ENCODE results near the gene TMEM182.

The TMEM182 gene

GRCh38 chr2:102755284-102755683 is 6.5 kb upstream of the TMEM182 start:
- no peak for TF ChIP-seq ZNF132 (tag by site-specific recombination; IDR thresholded peaks at IDR 0.05; ENCODE audit: borderline replicate concordance)
- TF ChIP-seq ELK4 (IDR thresholded peaks at IDR 0.05; ENCODE audit: borderline replicate concordance, low read depth, low read length) = no peak
- TF ChIP-seq YY2 (tag by site-specific recombination; IDR thresholded peaks at IDR 0.05) = no peak
- no peak for TF ChIP-seq KLF9 (tag by site-specific recombination; IDR thresholded peaks at IDR 0.05; ENCODE audit: low read depth)
- TF ChIP-seq ZSCAN5A (tag by site-specific recombination; IDR thresholded peaks at IDR 0.05) = no peak
- no peak for TF ChIP-seq ZNF510 (tag by site-specific recombination; IDR thresholded peaks at IDR 0.05; ENCODE audit: insufficient replicate concordance)
- TF ChIP-seq ZNF24 (tag by site-specific recombination; IDR thresholded peaks at IDR 0.05) = no peak
- no peak for TF ChIP-seq IKZF3 (tag by site-specific recombination; IDR thresholded peaks at IDR 0.05)
- TF ChIP-seq, protein P1, sequence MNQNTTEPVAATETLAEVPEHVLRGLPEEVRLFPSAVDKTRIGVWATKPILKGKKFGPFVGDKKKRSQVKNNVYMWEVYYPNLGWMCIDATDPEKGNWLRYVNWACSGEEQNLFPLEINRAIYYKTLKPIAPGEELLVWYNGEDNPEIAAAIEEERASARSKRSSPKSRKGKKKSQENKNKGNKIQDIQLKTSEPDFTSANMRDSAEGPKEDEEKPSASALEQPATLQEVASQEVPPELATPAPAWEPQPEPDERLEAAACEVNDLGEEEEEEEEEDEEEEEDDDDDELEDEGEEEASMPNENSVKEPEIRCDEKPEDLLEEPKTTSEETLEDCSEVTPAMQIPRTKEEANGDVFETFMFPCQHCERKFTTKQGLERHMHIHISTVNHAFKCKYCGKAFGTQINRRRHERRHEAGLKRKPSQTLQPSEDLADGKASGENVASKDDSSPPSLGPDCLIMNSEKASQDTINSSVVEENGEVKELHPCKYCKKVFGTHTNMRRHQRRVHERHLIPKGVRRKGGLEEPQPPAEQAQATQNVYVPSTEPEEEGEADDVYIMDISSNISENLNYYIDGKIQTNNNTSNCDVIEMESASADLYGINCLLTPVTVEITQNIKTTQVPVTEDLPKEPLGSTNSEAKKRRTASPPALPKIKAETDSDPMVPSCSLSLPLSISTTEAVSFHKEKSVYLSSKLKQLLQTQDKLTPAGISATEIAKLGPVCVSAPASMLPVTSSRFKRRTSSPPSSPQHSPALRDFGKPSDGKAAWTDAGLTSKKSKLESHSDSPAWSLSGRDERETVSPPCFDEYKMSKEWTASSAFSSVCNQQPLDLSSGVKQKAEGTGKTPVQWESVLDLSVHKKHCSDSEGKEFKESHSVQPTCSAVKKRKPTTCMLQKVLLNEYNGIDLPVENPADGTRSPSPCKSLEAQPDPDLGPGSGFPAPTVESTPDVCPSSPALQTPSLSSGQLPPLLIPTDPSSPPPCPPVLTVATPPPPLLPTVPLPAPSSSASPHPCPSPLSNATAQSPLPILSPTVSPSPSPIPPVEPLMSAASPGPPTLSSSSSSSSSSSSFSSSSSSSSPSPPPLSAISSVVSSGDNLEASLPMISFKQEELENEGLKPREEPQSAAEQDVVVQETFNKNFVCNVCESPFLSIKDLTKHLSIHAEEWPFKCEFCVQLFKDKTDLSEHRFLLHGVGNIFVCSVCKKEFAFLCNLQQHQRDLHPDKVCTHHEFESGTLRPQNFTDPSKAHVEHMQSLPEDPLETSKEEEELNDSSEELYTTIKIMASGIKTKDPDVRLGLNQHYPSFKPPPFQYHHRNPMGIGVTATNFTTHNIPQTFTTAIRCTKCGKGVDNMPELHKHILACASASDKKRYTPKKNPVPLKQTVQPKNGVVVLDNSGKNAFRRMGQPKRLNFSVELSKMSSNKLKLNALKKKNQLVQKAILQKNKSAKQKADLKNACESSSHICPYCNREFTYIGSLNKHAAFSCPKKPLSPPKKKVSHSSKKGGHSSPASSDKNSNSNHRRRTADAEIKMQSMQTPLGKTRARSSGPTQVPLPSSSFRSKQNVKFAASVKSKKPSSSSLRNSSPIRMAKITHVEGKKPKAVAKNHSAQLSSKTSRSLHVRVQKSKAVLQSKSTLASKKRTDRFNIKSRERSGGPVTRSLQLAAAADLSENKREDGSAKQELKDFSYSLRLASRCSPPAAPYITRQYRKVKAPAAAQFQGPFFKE (tag by site-specific recombination; IDR thresholded peaks at IDR 0.05; ENCODE audit: borderline replicate concordance) = no peak
- no peak for TF ChIP-seq MEIS1 (CRISPR knock-in tag; IDR thresholded peaks at IDR 0.05; ENCODE audit: borderline replicate concordance)
- TF ChIP-seq GLI4 (tag by site-specific recombination; IDR thresholded peaks at IDR 0.05) = no peak
- no peak for TF ChIP-seq ZNF677 (tag by site-specific recombination; IDR thresholded peaks at IDR 0.05)
- no peak for TF ChIP-seq ZNF341 (tag by site-specific recombination; IDR thresholded peaks at IDR 0.05; ENCODE audit: low read depth)
- no peaks in the 10 kb centered on the region for H3K9me3 ChIP-seq (ENCODE audit: control insufficient read depth, insufficient read depth, low read depth, low read length)
- no peak overlapping the region for H3K4me3 ChIP-seq (ENCODE audit: low read depth, low read length)
- CTCF ChIA-PET = interaction anchor here (1.2 to 6.4 kb wide), 4 partner anchors 8 to 84 kb away, joined by 3 to 65 read pairs (median 26); partner anchors contain the start of gene TMEM182
- no peaks in the 10 kb centered on the region for H3K4me1 ChIP-seq (ENCODE audit: control insufficient read depth, insufficient read depth, low read length)
- H3K27ac ChIP-seq (ENCODE audit: extremely low read depth, low read depth, low read length) = no peak overlapping the region
- no peaks in the 10 kb centered on the region for H3K36me3 ChIP-seq (ENCODE audit: control insufficient read depth in 2 of 2, insufficient read depth in 1 of 2, low read length in 2 of 2)
- POLR2A ChIA-PET = no interaction called here

DNA sequence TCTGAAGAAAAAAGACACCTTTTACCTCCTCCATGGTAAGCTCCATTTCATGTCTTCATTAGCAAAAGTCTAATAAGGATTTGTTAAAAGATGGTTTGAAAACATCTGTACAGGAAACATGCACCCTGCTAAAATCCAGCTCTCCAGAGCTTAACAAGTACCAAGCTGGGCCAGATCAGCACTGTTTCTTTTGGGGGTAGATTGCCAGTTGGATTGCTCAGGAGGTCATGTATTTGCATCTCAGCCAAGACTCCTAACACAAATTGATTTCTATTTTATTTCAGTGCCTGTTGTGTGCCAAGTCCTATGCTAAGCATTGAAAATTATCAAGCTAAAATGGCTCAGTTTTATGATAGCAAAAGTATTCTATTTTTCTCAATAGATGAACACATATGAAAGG is 3.4 kb upstream of the TMEM182 start:
- CTCF ChIA-PET = interaction anchor here (0.7 to 1.4 kb wide), 3 partner anchors 14 to 364 kb away, joined by 3 to 6 read pairs (median 3); no protein-coding TSS in a partner anchor
- H3K27ac ChIP-seq (ENCODE audit: extremely low read depth, low read depth, low read length) = no peak overlapping the region
- H3K4me1 ChIP-seq (ENCODE audit: control insufficient read depth, insufficient read depth, low read length) = no peaks in the 10 kb centered on the region
- POLR2A ChIA-PET = no interaction called here
- H3K4me3 ChIP-seq (ENCODE audit: low read depth, low read length) = no peak overlapping the region
- TF ChIP-seq ZFP41 (tag by site-specific recombination; IDR thresholded peaks at IDR 0.05; ENCODE audit: borderline replicate concordance) = no peak
- no peak for TF ChIP-seq ZNF341 (tag by site-specific recombination; IDR thresholded peaks at IDR 0.05; ENCODE audit: low read depth)
- TF ChIP-seq ZNF654 (tag by site-specific recombination; IDR thresholded peaks at IDR 0.05; ENCODE audit: low read depth) = no peak
- TF ChIP-seq KLF17 (tag by site-specific recombination; IDR thresholded peaks at IDR 0.05) = no peak
- TF ChIP-seq ZBTB1 (tag by site-specific recombination; IDR thresholded peaks at IDR 0.05) = no peak
- TF ChIP-seq WT1 (tag by site-specific recombination; IDR thresholded peaks at IDR 0.05) = no peak
- TF ChIP-seq ZNF645 (tag by site-specific recombination; IDR thresholded peaks at IDR 0.05) = no peak
- TF ChIP-seq ZSCAN5A (tag by site-specific recombination; IDR thresholded peaks at IDR 0.05) = no peak
- H3K36me3 ChIP-seq (ENCODE audit: control insufficient read depth in 2 of 2, insufficient read depth in 1 of 2, low read length in 2 of 2) = no peaks in the 10 kb centered on the region
- H3K9me3 ChIP-seq (ENCODE audit: control insufficient read depth, insufficient read depth, low read depth, low read length) = no peaks in the 10 kb centered on the region

Measured in HEK293 (cell line).